H9 (cell line): ENCODE measurements around the gene ARHGEF17. TPM values are rescaled to one million over a fixed set of nuclear protein-coding genes. Genes with fewer than 3 reads are reported as not detected.
A peak's percentile ranks its signal among the peaks of the same experiment; 100 is the strongest.

Experiments
- DNase-seq: peaks from one replicate; pipeline ENCODE4 v3.0.0-alpha.2; 2017
- H2AFZ ChIP-seq: one replicate; pipeline ENCODE4 v1.6.1; 2013; ENCODE audit warnings: mild to moderate bottlenecking, low read length, control low read depth, moderate library complexity
- H2AK5ac ChIP-seq: 2 replicates; pipeline ENCODE4 v1.6.1; 2013; ENCODE audit warnings: low read length, control low read depth, mixed read lengths; ENCODE audit not compliant: insufficient read length
- H2BK120ac ChIP-seq: one replicate; pipeline ENCODE4 v1.6.1; 2013; ENCODE audit warnings: low read depth, mild to moderate bottlenecking, low read length, control low read depth, inconsistent platforms; ENCODE audit not compliant: poor library complexity, severe bottlenecking
- H2BK12ac ChIP-seq: 2 replicates; pipeline ENCODE4 v1.6.1; 2013; ENCODE audit warnings: low read length, control low read depth, mixed read lengths, low read depth; ENCODE audit not compliant: insufficient read length
- H2BK15ac ChIP-seq: 2 replicates; pipeline ENCODE4 v1.6.1; 2013; ENCODE audit warnings: low read depth, low read length, control low read depth
- H2BK20ac ChIP-seq: one replicate; pipeline ENCODE4 v1.6.1; 2013; ENCODE audit warnings: low read depth, mild to moderate bottlenecking, low read length, control low read depth, inconsistent platforms; ENCODE audit not compliant: poor library complexity, severe bottlenecking
- H2BK5ac ChIP-seq: 2 replicates; pipeline ENCODE4 v1.6.1; 2013; ENCODE audit warnings: low read length, control low read depth, mixed read lengths; ENCODE audit not compliant: insufficient read length
- H3K14ac ChIP-seq: 2 replicates; pipeline ENCODE4 v1.6.1; 2013; ENCODE audit warnings: low read length, control low read depth; ENCODE audit not compliant: insufficient read depth
- H3K18ac ChIP-seq: 2 replicates; pipeline ENCODE4 v1.6.1; 2013; ENCODE audit warnings: low read depth, mild to moderate bottlenecking, mixed read lengths, low read length, control low read depth; ENCODE audit not compliant: insufficient read length
- H3K23ac ChIP-seq: 2 replicates; pipeline ENCODE4 v1.6.1; 2013; ENCODE audit warnings: low read length, control low read depth, mixed read lengths, low read depth; ENCODE audit not compliant: insufficient read length
- H3K23me2 ChIP-seq: 2 replicates; pipeline ENCODE4 v1.6.1; 2013; ENCODE audit warnings: low read depth, mild to moderate bottlenecking, mixed read lengths, low read length, control low read depth; ENCODE audit not compliant: insufficient read length, poor library complexity, severe bottlenecking
- H3K27ac ChIP-seq: 2 replicates; pipeline ENCODE4 v1.5.1; 2013; ENCODE audit warnings: low read length, control low read depth, mixed read lengths, low read depth; ENCODE audit not compliant: insufficient read length
- H3K27me3 ChIP-seq: 2 replicates; pipeline ENCODE4 v1.6.1; 2013; ENCODE audit warnings: low read length, control low read depth, inconsistent platforms; ENCODE audit not compliant: insufficient read depth
- H3K4ac ChIP-seq: 2 replicates; pipeline ENCODE4 v1.6.1; 2013; ENCODE audit warnings: low read depth, mild to moderate bottlenecking, control low read depth, inconsistent platforms, low read length, moderate library complexity
- H3K4me1 ChIP-seq: 2 replicates; pipeline ENCODE4 v1.6.1; 2013; ENCODE audit warnings: low read length, control low read depth, inconsistent platforms; ENCODE audit not compliant: insufficient read depth
- H3K4me2 ChIP-seq: 2 replicates; pipeline ENCODE4 v1.6.1; 2013; ENCODE audit warnings: low read length, control low read depth, mixed read lengths; ENCODE audit not compliant: insufficient read length, insufficient read depth
- H3K56ac ChIP-seq: 2 replicates; pipeline ENCODE4 v1.6.1; 2013; ENCODE audit warnings: low read depth, mild to moderate bottlenecking, mixed read lengths, low read length, control low read depth; ENCODE audit not compliant: insufficient read length
- H3K79me1 ChIP-seq: 2 replicates; pipeline ENCODE4 v1.6.1; 2013; ENCODE audit warnings: low read depth, mild to moderate bottlenecking, moderate library complexity, low read length, control low read depth, inconsistent platforms; ENCODE audit not compliant: insufficient read depth, poor library complexity, severe bottlenecking
- H3K79me2 ChIP-seq: 2 replicates; pipeline ENCODE4 v1.6.1; 2013; ENCODE audit warnings: low read length, control low read depth, inconsistent platforms; ENCODE audit not compliant: insufficient read depth
- H3K9ac ChIP-seq: 2 replicates; pipeline ENCODE4 v1.6.1; 2013; ENCODE audit warnings: low read length, control low read depth, mixed read lengths; ENCODE audit not compliant: insufficient read length; ENCODE audit errors: extremely low read depth
- H3K9me3 ChIP-seq: one replicate; pipeline ENCODE4 v1.6.1; 2013; ENCODE audit warnings: low read depth, low read length, inconsistent platforms; ENCODE audit not compliant: control insufficient read depth
- H3T11ph ChIP-seq: one replicate; pipeline ENCODE4 v1.6.1; 2013; ENCODE audit warnings: mild to moderate bottlenecking, low read length, control low read depth, inconsistent platforms
- H4K20me1 ChIP-seq: one replicate; pipeline ENCODE4 v1.6.1; 2013; ENCODE audit not compliant: control insufficient read depth, insufficient read length, insufficient read depth
- H4K5ac ChIP-seq: 2 replicates; pipeline ENCODE4 v1.6.1; 2013; ENCODE audit warnings: low read depth, mild to moderate bottlenecking, mixed read lengths, low read length, control low read depth; ENCODE audit not compliant: insufficient read length
- H4K8ac ChIP-seq: replicated peaks from 2 replicates; pipeline ENCODE4 v1.6.1; 2013; ENCODE audit warnings: low read length, control low read depth, mixed read lengths, low read depth; ENCODE audit not compliant: insufficient read length
- H4K91ac ChIP-seq: 2 replicates; pipeline ENCODE4 v1.6.1; 2013; ENCODE audit warnings: low read depth, mild to moderate bottlenecking, moderate library complexity, mixed read lengths, low read length, control low read depth; ENCODE audit not compliant: insufficient read length
- H3K27ac Mint-ChIP-seq, 3 experiments: 2 replicates in 2 of 3; 3 replicates in 1 of 3; pipeline ENCODE4 v1.8.0; 2020 to 2021; ENCODE audit warnings: mixed read lengths in 3 of 3, mild to moderate bottlenecking in 1 of 3, moderate library complexity in 1 of 3
- H3K27me3 Mint-ChIP-seq: 2 replicates; pipeline ENCODE4 v1.8.0; 2021; ENCODE audit warnings: low read depth, mild to moderate bottlenecking, moderate library complexity, mixed read lengths
- H3K36me3 Mint-ChIP-seq, 3 experiments: 2 replicates in 2 of 3; 3 replicates in 1 of 3; pipeline ENCODE4 v1.8.0; 2020 to 2021; ENCODE audit warnings: low read depth in 3 of 3, mixed read lengths in 3 of 3; ENCODE audit not compliant: insufficient read depth in 1 of 3
- H3K4me1 Mint-ChIP-seq, 2 experiments: 2 replicates each; pipeline ENCODE4 v1.8.0; 2020; ENCODE audit warnings: mixed read lengths in 2 of 2
- H3K4me3 Mint-ChIP-seq, 2 experiments: 2 replicates in 1 of 2; 3 replicates in 1 of 2; pipeline ENCODE4 v1.8.0; 2020 to 2021; ENCODE audit warnings: mild to moderate bottlenecking in 2 of 2, mixed read lengths in 2 of 2, moderate library complexity in 1 of 2
- H3K9me3 Mint-ChIP-seq, 2 experiments: 2 replicates in 1 of 2; 3 replicates in 1 of 2; pipeline ENCODE4 v1.8.0; 2020; ENCODE audit warnings: mild to moderate bottlenecking in 2 of 2, mixed read lengths in 2 of 2, moderate library complexity in 1 of 2
- CTCF ChIP-seq: fragments of 200-600 bp; sonication (generic); conservative IDR thresholded peaks from 3 replicates; pipeline ENCODE4 v1.8.0; 2021; ENCODE audit warnings: antibody characterized with exemption, mild to moderate bottlenecking
- WGBS: extraction: QIAGEN DNeasy Blood & Tissue Kit; methylation state at CpG from one replicate; pipeline ENCODE4 v1.1.7; 2013; ENCODE audit warnings: missing lambda C conversion rate, low lambda C conversion rate, mixed read lengths; ENCODE audit not compliant: insufficient read length; ENCODE audit errors: extremely low coverage; 5-methylcytosine and 5-hydroxymethylcytosine counted together
- total RNA-seq: library from RNA; stranded (reverse); gene quantifications from 2 replicates; pipeline ENCODE4 v1.2.1, GENCODE V29; 2021

Gene ARHGEF17
- total RNA-seq, 1 experiment from 2014 or later: 7.4 TPM

GRCh38 chr11:73292525-73292894, 15.6 kb upstream of the ARHGEF17 start:
- no peak overlapping the region for H2AFZ ChIP-seq
- no peak overlapping the region for H3K4me2 ChIP-seq

More at GRCh38 chr11:73292525-73292894, 15.6 kb upstream of the ARHGEF17 start:
- Histone ChIP-seq H3T11ph (no peak overlapping the region), H3K79me1 (no peaks in the 10 kb centered on the region), H4K8ac (no peak overlapping the region), H3K14ac (no peak overlapping the region), H3K4me1 (no peaks in the 10 kb centered on the region), H3K27me3 (no peaks in the 10 kb centered on the region; the same call in 1 of the 2 replicates), H2BK120ac (no peak overlapping the region), H2BK15ac (no peak overlapping the region), H4K91ac (no peak overlapping the region), H2BK20ac (no peak overlapping the region), H3K18ac (no peak overlapping the region), H4K5ac (no peak overlapping the region), H3K56ac (no peak overlapping the region), H3K23ac (no peak overlapping the region), H3K79me2 (no peaks in the 10 kb centered on the region), H3K23me2 (no peaks in the 10 kb centered on the region), H3K27ac (no peak overlapping the region), H3K9ac (no peak overlapping the region), H2AK5ac (no peak overlapping the region), H2BK5ac (no peak overlapping the region), H3K9me3 (no peaks in the 10 kb centered on the region), H3K4ac (no peak overlapping the region), H2BK12ac (no peak overlapping the region), H4K20me1 (no peaks in the 10 kb centered on the region)
- no peak for TF ChIP-seq CTCF
- WGBS: no CpG with 5 or more reads among the region's 5 CpGs
- no peaks in the 10 kb centered on the region for H3K9me3 Mint-ChIP-seq
- H3K27me3 Mint-ChIP-seq: peaks cover 62% of the 10 kb centered on the region
- H3K27ac Mint-ChIP-seq: peak overlapping the region in 1 of 3 experiments; percentile 21; a peak in 1 of 7 replicates
- H3K4me3 Mint-ChIP-seq: no peak overlapping the region
- H3K4me1 Mint-ChIP-seq: peaks cover 13 to 18% of the 10 kb centered on the region in 2 experiments
- no peaks in the 10 kb centered on the region for H3K36me3 Mint-ChIP-seq
- no peak for DNase-seq
